Thyroid gland (tissue), 4 donors: Measurements from ENCODE around the gene ZNF423.

ENCODE experiments used
- POLR2A ChIP-seq, 2 donors: fragments of 450-650 bp; IDR thresholded peaks; one replicate each; pipeline ENCODE4 v1.6.1; 2017; ENCODE audit warnings: antibody characterized with exemption in 2 of 2, mild to moderate bottlenecking in 2 of 2, moderate library complexity in 1 of 2
- TF ChIP-seq, protein P1 (sequence below), 6 experiments: fragments of 200-600 bp in 3 of 6; fragments of 450-650 bp in 3 of 6; sonication (generic) in 3 of 6; IDR thresholded peaks; one replicate each; pipeline ENCODE4 v1.5.1; 2016 to 2019; ENCODE audit warnings: antibody characterized with exemption in 6 of 6, mild to moderate bottlenecking in 2 of 6, inconsistent platforms in 1 of 6, moderate library complexity in 1 of 6

DNA sequence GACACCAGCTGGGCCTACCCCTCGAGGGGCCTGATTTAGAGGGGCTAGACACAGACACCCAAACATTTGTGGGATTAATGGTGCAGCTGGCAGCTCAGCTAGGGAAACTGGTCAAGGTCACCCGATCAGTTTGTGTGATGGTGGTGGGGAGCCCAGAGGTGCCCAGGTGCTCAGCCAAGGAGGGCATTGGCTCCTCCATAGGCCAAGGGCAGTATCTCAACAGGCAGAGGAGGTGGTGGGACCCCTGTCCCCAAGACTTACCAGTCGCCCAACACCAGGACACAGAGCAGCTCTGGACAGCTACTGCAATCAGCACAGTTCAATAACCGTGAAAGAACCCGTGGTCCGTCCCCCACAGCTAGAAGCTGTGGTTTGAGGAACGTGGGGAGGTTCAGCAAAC, 361.4 kb downstream of the ZNF423 start:
- TF ChIP-seq POLR2A (IDR thresholded peaks at IDR 0.05): no peak
- TF ChIP-seq, protein P1, sequence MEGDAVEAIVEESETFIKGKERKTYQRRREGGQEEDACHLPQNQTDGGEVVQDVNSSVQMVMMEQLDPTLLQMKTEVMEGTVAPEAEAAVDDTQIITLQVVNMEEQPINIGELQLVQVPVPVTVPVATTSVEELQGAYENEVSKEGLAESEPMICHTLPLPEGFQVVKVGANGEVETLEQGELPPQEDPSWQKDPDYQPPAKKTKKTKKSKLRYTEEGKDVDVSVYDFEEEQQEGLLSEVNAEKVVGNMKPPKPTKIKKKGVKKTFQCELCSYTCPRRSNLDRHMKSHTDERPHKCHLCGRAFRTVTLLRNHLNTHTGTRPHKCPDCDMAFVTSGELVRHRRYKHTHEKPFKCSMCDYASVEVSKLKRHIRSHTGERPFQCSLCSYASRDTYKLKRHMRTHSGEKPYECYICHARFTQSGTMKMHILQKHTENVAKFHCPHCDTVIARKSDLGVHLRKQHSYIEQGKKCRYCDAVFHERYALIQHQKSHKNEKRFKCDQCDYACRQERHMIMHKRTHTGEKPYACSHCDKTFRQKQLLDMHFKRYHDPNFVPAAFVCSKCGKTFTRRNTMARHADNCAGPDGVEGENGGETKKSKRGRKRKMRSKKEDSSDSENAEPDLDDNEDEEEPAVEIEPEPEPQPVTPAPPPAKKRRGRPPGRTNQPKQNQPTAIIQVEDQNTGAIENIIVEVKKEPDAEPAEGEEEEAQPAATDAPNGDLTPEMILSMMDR (IDR thresholded peaks at IDR 0.05): no peak
